ENCODE data around the gene PIGT.

DNA sequence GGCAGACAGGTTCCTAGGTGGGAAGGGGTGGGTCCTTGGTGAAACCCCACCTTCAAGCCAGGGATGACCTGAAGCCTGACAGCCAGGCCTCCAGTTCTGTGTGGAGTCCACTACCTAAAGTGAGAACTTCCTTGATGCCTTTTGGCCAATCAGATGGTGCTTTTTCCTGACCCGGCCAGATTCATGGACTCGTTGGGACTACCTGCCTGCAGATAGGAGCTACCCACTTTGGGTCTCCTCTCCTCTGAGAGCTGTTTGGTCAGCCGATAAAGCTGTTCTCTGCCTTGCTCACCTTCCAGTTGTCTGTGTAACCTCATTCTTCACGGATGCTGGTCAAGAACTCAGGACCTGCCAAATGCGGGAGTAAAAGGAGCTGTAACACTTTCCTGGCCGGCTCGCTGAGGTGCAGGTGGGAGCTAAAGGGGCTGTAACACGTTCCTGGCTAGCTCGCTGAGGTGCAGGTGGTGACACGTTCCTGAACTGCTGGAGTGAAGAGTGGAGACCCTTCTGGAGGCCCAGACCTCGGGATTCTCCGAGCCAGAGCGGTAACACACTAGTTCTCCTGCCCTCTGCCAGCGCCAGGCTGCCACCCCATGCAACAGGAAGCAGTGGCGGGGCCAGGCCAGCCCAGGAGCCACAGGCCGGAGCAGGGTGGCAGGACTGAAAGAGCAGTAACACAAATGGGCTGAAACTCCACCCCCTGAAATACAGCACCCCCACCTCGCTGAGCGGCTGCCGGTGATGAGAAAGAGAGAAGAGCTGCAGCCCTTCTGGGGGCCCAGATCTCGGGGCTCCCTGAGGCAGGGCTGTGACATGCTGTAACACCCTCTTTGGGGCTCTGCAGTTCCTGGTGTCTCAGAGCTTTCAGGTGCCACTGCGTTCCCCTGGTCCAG lies 21.5 kb upstream of the PIGT start:
- TF ChIP-seq, protein P1, sequence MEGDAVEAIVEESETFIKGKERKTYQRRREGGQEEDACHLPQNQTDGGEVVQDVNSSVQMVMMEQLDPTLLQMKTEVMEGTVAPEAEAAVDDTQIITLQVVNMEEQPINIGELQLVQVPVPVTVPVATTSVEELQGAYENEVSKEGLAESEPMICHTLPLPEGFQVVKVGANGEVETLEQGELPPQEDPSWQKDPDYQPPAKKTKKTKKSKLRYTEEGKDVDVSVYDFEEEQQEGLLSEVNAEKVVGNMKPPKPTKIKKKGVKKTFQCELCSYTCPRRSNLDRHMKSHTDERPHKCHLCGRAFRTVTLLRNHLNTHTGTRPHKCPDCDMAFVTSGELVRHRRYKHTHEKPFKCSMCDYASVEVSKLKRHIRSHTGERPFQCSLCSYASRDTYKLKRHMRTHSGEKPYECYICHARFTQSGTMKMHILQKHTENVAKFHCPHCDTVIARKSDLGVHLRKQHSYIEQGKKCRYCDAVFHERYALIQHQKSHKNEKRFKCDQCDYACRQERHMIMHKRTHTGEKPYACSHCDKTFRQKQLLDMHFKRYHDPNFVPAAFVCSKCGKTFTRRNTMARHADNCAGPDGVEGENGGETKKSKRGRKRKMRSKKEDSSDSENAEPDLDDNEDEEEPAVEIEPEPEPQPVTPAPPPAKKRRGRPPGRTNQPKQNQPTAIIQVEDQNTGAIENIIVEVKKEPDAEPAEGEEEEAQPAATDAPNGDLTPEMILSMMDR (conservative IDR thresholded peaks at IDR 0.05 in 1 of 2, IDR thresholded peaks at IDR 0.05 in 1 of 2; ENCODE audit: extremely low read depth in 1 of 2, insufficient read depth in 1 of 2, low read depth in 1 of 2, low read length in 2 of 2), result no peak
- TF ChIP-seq EZH2 (IDR thresholded peaks at IDR 0.05; ENCODE audit: borderline replicate concordance, low read length), result no peak

Measured in mammary epithelial cell (primary cell).